Gastroesophageal sphincter (tissue), 3 donors: ENCODE data around the gene CYP26C1.

Experiments
- CTCF ChIP-seq, 4 experiments: fragments of 200-600 bp in 2 of 4; fragments of 450-650 bp in 2 of 4; sonication (generic) in 1 of 4; IDR thresholded peaks; one replicate each; pipeline ENCODE4 v1.5.1; 2017 to 2019; ENCODE audit warnings: antibody characterized with exemption in 4 of 4, mild to moderate bottlenecking in 2 of 4, moderate library complexity in 2 of 4
- EP300 ChIP-seq: sonication (generic); formaldehyde crosslinking; IDR thresholded peaks from one replicate; pipeline ENCODE4 v1.6.1; 2017; ENCODE audit warnings: antibody characterized with exemption, mild to moderate bottlenecking
- POLR2A ChIP-seq, 2 donors: fragments of 450-650 bp; IDR thresholded peaks; one replicate each; pipeline ENCODE4 v1.6.1; 2017; ENCODE audit warnings: antibody characterized with exemption in 2 of 2, mild to moderate bottlenecking in 2 of 2, moderate library complexity in 1 of 2
- POLR2AphosphoS5 ChIP-seq: sonication (generic); formaldehyde crosslinking; IDR thresholded peaks from one replicate; pipeline ENCODE4 v1.6.1; 2017; ENCODE audit warnings: antibody characterized with exemption

DNA sequence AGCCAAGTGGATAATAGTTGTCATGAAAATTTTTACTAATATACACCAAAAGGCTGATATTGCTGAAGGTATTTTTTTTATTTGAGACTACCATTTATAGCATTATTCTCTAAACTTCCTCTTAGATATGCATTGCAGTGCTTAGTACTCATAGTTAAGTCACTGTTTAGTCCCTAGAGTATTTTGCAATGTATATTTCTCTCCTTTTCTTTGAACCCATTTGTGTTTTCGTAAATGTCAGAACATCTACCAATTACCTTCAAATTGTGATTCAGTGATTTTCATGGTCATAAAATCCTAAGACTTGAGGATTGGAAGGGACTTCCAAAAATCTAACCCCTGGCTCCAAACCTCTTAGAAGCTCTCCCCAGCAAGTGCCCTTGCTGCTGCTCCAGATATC is 21.5 kb upstream of the CYP26C1 start:
- TF ChIP-seq POLR2A (IDR thresholded peaks at IDR 0.05) (no peak), CTCF (IDR thresholded peaks at IDR 0.05) (no peak), EP300 (no peak), POLR2AphosphoS5 (no peak)
